Suprapubic skin (tissue), 3 donors: ENCODE measurements around the gene NDST3.

Experiments used
- EP300 ChIP-seq: sonication (generic); formaldehyde crosslinking; IDR thresholded peaks from one replicate; pipeline ENCODE4 v1.6.1; 2017; ENCODE audit warnings: antibody characterized with exemption
- TF ChIP-seq, protein P1 (sequence below), 2 donors: fragments of 200-600 bp in 1 of 2; fragments of 450-650 bp in 1 of 2; sonication (generic) in 1 of 2; IDR thresholded peaks; one replicate each; pipeline ENCODE4 v1.5.1; 2016 to 2019; ENCODE audit warnings: antibody characterized with exemption in 2 of 2, mild to moderate bottlenecking in 1 of 2, moderate library complexity in 1 of 2

DNA sequence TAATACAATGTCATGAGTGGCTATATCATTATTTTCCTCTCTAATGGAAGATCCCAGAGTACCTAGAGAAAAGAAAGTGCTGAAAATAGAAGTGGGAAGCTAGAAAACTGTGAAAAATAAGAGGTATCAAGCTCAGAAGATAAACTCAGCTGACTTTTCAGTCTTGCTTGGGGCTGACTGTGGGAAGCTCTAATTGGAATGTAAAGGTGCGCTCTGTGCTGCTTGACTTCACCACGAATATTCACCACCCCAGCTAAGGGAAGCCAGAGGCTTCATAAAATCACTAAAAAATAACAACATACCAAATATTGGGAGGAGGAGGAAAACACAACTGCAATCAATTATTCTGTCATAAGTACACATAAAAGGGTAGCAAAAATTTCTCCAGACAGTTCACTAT is 25.1 kb downstream of the NDST3 start:
- TF ChIP-seq EP300: no peak
- TF ChIP-seq, protein P1, sequence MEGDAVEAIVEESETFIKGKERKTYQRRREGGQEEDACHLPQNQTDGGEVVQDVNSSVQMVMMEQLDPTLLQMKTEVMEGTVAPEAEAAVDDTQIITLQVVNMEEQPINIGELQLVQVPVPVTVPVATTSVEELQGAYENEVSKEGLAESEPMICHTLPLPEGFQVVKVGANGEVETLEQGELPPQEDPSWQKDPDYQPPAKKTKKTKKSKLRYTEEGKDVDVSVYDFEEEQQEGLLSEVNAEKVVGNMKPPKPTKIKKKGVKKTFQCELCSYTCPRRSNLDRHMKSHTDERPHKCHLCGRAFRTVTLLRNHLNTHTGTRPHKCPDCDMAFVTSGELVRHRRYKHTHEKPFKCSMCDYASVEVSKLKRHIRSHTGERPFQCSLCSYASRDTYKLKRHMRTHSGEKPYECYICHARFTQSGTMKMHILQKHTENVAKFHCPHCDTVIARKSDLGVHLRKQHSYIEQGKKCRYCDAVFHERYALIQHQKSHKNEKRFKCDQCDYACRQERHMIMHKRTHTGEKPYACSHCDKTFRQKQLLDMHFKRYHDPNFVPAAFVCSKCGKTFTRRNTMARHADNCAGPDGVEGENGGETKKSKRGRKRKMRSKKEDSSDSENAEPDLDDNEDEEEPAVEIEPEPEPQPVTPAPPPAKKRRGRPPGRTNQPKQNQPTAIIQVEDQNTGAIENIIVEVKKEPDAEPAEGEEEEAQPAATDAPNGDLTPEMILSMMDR (IDR thresholded peaks at IDR 0.05): no peak
